Hepatocyte (in vitro differentiated cells): ENCODE results near the gene SHROOM3. TPM values are rescaled to one million over a fixed set of nuclear protein-coding genes. Genes with fewer than 3 reads are reported as not detected.

Experiments
- DNase-seq: peaks from one replicate; pipeline ENCODE4 v3.0.0-alpha.2; 2016; ENCODE audit warnings: low spot score
- H2AFZ ChIP-seq: fragments of 200-600 bp; sonication (generic); 2 replicates; pipeline ENCODE4 v1.6.0; 2016; ENCODE audit warnings: antibody characterized with exemption, mild to moderate bottlenecking
- H3K27ac ChIP-seq: fragments of 200-600 bp; sonication (generic); 2 replicates; pipeline ENCODE4 v1.5.1; 2016; ENCODE audit warnings: mild to moderate bottlenecking
- H3K27me3 ChIP-seq: fragments of 200-600 bp; sonication (generic); 2 replicates; pipeline ENCODE4 v1.6.1; 2016
- H3K36me3 ChIP-seq: fragments of 200-600 bp; sonication (generic); replicated peaks from 2 replicates; pipeline ENCODE4 v1.5.1; 2016; ENCODE audit warnings: low read depth; ENCODE audit not compliant: insufficient read depth
- H3K4me1 ChIP-seq: fragments of 200-600 bp; sonication (generic); 2 replicates; pipeline ENCODE4 v1.5.1; 2016; ENCODE audit warnings: mild to moderate bottlenecking, moderate library complexity; ENCODE audit not compliant: insufficient read depth
- H3K4me2 ChIP-seq: fragments of 200-600 bp; sonication (generic); 2 replicates; pipeline ENCODE4 v1.6.0; 2016
- H3K4me3 ChIP-seq: fragments of 200-600 bp; sonication (generic); 2 replicates; pipeline ENCODE4 v1.5.1; 2016; ENCODE audit warnings: mild to moderate bottlenecking
- H3K79me2 ChIP-seq: fragments of 200-600 bp; sonication (generic); 2 replicates; pipeline ENCODE4 v1.6.0; 2017; ENCODE audit warnings: mild to moderate bottlenecking
- H3K9me2 ChIP-seq: fragments of 200-600 bp; sonication (generic); replicated peaks from 2 replicates; pipeline ENCODE4 v1.6.0; 2017; ENCODE audit warnings: mild to moderate bottlenecking; ENCODE audit not compliant: insufficient read depth
- H3K9me3 ChIP-seq: fragments of 200-600 bp; sonication (generic); 2 replicates; pipeline ENCODE4 v1.5.1; 2016; ENCODE audit warnings: low read depth, mild to moderate bottlenecking
- H4K20me1 ChIP-seq: fragments of 200-600 bp; sonication (generic); 2 replicates; pipeline ENCODE4 v1.6.0; 2016; ENCODE audit warnings: mild to moderate bottlenecking; ENCODE audit not compliant: insufficient read depth, poor library complexity, severe bottlenecking
- EZH2 ChIP-seq: fragments of 200-600 bp; sonication (generic); IDR thresholded peaks from 2 replicates; pipeline ENCODE4 v1.6.1; 2016; ENCODE audit warnings: antibody characterized with exemption, mild to moderate bottlenecking, borderline replicate concordance
- EZH2phosphoT487 ChIP-seq: fragments of 200-600 bp; sonication (generic); IDR thresholded peaks from one replicate; pipeline ENCODE4 v1.6.1; 2018; ENCODE audit warnings: antibody characterized with exemption, mild to moderate bottlenecking, low read depth, moderate library complexity; ENCODE audit not compliant: unreplicated experiment, severe bottlenecking
- WGBS: methylation state at CpG from one replicate; pipeline ENCODE4 v1.1.6; 2016; ENCODE audit warnings: low lambda C conversion rate; ENCODE audit errors: missing lambda C conversion rate; 5-methylcytosine and 5-hydroxymethylcytosine counted together
- polyA plus RNA-seq: library from polyadenylated mRNA; unstranded; fragments of >200 nt; fragmentation: Nextera tagmentation; extraction: Ambion mirVana; gene quantifications from 2 replicates; pipeline ENCODE4 v1.2.1, GENCODE V29; 2016
- total RNA-seq: library from RNA; depleted of rRNA; stranded (reverse); fragments of >200 nt; gene quantifications from 2 replicates; pipeline ENCODE4 v1.2.3, GENCODE V29; 2014
- TF ChIP-seq, protein P1 (sequence below): fragments of 200-600 bp; sonication (generic); IDR thresholded peaks from 2 replicates; pipeline ENCODE4 v1.5.1; 2016; ENCODE audit warnings: antibody characterized with exemption, mild to moderate bottlenecking; ENCODE audit not compliant: poor library complexity

SHROOM3 gene
- total and polyA plus RNA-seq, 2 experiments from 2014 or later: 35.0 to 63.1 TPM

DNA sequence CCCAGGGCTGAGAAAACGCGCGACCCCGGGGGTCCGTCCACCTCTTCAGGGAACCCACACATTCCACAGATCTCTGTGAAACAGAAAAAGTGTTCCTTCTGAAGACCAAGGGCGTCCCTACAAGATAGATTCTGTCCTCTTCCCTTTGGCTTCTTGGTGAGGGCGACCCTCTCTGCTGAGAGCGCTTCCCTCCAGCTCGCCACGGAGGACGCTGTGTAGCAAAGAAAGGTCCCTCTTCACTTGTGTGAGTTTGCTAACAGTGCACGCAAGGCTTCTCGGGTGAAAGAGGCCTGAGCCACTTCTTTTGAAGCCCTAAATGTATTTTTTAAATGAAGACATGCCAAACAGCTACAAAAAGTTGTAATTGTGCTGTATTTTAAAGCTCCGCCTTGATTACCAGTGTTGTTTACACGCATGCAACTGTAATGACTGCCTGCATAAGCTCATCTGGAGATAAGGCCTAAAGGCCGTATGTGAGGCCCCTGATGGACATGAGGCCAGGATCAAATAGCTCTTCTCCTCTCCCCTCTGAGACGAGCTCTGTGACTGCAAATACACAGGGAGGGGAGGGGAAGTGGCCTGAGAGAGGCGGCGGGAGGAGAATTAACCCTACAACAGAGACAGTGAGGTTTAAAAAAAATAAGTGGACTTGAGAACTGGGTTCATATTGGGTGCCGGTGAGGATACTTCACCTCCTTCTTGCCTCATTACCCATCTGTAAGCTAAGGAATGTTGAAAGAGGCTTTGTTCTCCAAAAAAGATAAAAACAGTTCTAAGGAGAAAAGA, 367.4 kb downstream of the SHROOM3 start:
- H3K4me3 ChIP-seq: no peak overlapping the region
- DNase-seq: peak; percentile 43

GRCh38 chr4:76803522-76803921, 368.5 kb downstream of the SHROOM3 start:
- H2AFZ ChIP-seq: no peak overlapping the region
- H3K36me3 ChIP-seq: no peaks in the 10 kb centered on the region
- 62% methylated on average over 5 of the region's 5 CpGs for WGBS
- H3K4me1 ChIP-seq: peaks cover 19% of the 10 kb centered on the region
- peaks cover 5% of the 10 kb centered on the region for H3K9me3 ChIP-seq
- no peaks in the 10 kb centered on the region for H4K20me1 ChIP-seq
- TF ChIP-seq, protein P1, sequence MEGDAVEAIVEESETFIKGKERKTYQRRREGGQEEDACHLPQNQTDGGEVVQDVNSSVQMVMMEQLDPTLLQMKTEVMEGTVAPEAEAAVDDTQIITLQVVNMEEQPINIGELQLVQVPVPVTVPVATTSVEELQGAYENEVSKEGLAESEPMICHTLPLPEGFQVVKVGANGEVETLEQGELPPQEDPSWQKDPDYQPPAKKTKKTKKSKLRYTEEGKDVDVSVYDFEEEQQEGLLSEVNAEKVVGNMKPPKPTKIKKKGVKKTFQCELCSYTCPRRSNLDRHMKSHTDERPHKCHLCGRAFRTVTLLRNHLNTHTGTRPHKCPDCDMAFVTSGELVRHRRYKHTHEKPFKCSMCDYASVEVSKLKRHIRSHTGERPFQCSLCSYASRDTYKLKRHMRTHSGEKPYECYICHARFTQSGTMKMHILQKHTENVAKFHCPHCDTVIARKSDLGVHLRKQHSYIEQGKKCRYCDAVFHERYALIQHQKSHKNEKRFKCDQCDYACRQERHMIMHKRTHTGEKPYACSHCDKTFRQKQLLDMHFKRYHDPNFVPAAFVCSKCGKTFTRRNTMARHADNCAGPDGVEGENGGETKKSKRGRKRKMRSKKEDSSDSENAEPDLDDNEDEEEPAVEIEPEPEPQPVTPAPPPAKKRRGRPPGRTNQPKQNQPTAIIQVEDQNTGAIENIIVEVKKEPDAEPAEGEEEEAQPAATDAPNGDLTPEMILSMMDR: no peak
- TF ChIP-seq EZH2phosphoT487 (no peak), EZH2 (no peak)
- H3K9me2 ChIP-seq: no peaks in the 10 kb centered on the region
- H3K27ac ChIP-seq: peak overlapping the region; percentile 78
- no peaks in the 10 kb centered on the region for H3K27me3 ChIP-seq
- DNase-seq: peak; percentile 75
- no peak overlapping the region for H3K4me3 ChIP-seq
- H3K4me2 ChIP-seq: no peak overlapping the region
- no peaks in the 10 kb centered on the region for H3K79me2 ChIP-seq

More for the DNA sequence above, 367.4 kb downstream of the SHROOM3 start:
- peak overlapping the region; percentile 73 for H3K4me2 ChIP-seq
- no peaks in the 10 kb centered on the region for H3K9me3 ChIP-seq
- H3K27me3 ChIP-seq: no peaks in the 10 kb centered on the region
- peaks cover 19% of the 10 kb centered on the region for H3K4me1 ChIP-seq
- H3K36me3 ChIP-seq: no peaks in the 10 kb centered on the region
- H4K20me1 ChIP-seq: no peaks in the 10 kb centered on the region
- H3K79me2 ChIP-seq: no peaks in the 10 kb centered on the region
- TF ChIP-seq EZH2 (no peak), EZH2phosphoT487 (no peak)
- TF ChIP-seq, protein P1: peak; percentile 11
- 41% methylated on average over 20 of the region's 20 CpGs for WGBS
- no peaks in the 10 kb centered on the region for H3K9me2 ChIP-seq
- H3K27ac ChIP-seq: peak overlapping the region; percentile 78
- peak overlapping the region; percentile 79 for H2AFZ ChIP-seq

GRCh38 chr4:76804096-76804495, 369.1 kb downstream of the SHROOM3 start:
- no peak for TF ChIP-seq EZH2
- TF ChIP-seq EZH2phosphoT487: no peak
- TF ChIP-seq, protein P1: no peak
- 59% methylated on average over 5 of the region's 5 CpGs for WGBS
- no peak overlapping the region for H2AFZ ChIP-seq
- H3K9me3 ChIP-seq: peaks cover 7% of the 10 kb centered on the region
- H3K4me2 ChIP-seq: no peak overlapping the region
- DNase-seq: no peak
- no peaks in the 10 kb centered on the region for H3K9me2 ChIP-seq
- H3K27me3 ChIP-seq: no peaks in the 10 kb centered on the region
- H3K36me3 ChIP-seq: no peaks in the 10 kb centered on the region
- H3K4me1 ChIP-seq: peaks cover 19% of the 10 kb centered on the region
- peak overlapping the region; percentile 78 for H3K27ac ChIP-seq
- H4K20me1 ChIP-seq: no peaks in the 10 kb centered on the region
- no peaks in the 10 kb centered on the region for H3K79me2 ChIP-seq
- no peak overlapping the region for H3K4me3 ChIP-seq
